ENCODE results near the gene CTNNA3. TPM values are rescaled to one million over a fixed set of nuclear protein-coding genes. Genes with fewer than 3 reads are reported as not detected.

Gene CTNNA3
- total RNA-seq, 6 donors from 2014 or later, result 0.20 to 2.0 TPM; not detected in 4

DNA sequence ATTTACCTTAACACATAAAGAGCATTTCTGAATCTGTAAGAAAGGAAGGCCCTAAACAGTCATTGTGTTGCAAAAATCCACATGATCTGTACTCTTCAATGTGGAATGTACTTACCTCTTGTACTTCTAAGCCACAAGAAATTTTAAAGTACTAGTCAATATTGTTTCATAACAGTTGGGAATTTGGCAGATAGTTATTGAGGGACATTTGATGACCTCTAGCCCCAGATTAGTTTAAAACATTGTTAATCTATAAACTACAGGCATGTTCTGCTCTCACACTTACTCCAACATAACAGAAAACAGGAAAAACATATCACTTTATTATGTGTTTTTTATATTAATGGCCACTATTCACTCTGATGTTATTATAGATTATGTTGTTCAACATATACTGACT, 1755.9 kb downstream of the CTNNA3 start:
- no peaks in the 10 kb centered on the region for H3K4me1 ChIP-seq
- H3K9me3 ChIP-seq, result no peaks in the 10 kb centered on the region
- DNase-seq (no peak), ATAC-seq (ENCODE audit: low FRiP score in 2 of 2) (no peak)
- H3K27me3 ChIP-seq, result no peaks in the 10 kb centered on the region
- H3K4me3 ChIP-seq, result no peak overlapping the region
- no peak overlapping the region for H3K27ac ChIP-seq
- no peaks in the 10 kb centered on the region for H3K36me3 ChIP-seq
- no peak for TF ChIP-seq EP300 (IDR thresholded peaks at IDR 0.05)
- no peak for TF ChIP-seq POLR2A (IDR thresholded peaks at IDR 0.05)
- TF ChIP-seq CTCF (IDR thresholded peaks at IDR 0.05), result no peak
- no peak for TF ChIP-seq POLR2AphosphoS5 (IDR thresholded peaks at IDR 0.05)

- 61% methylated on average over 5 of the region's 5 CpGs for WGBS, 2 donors
- DNase-seq (no peak), ATAC-seq (ENCODE audit: low FRiP score in 2 of 2) (no peak)
- Histone ChIP-seq H3K27me3 (no peaks in the 10 kb centered on the region), H3K36me3 (no peaks in the 10 kb centered on the region), H3K4me1 (no peaks in the 10 kb centered on the region), H3K9me3 (no peaks in the 10 kb centered on the region), H3K4me3 (no peak overlapping the region), H3K27ac (no peak overlapping the region)
- TF ChIP-seq CTCF (IDR thresholded peaks at IDR 0.05), result no peak
- TF ChIP-seq POLR2AphosphoS5 (IDR thresholded peaks at IDR 0.05), result no peak
- TF ChIP-seq EP300 (IDR thresholded peaks at IDR 0.05), result no peak
- no peak for TF ChIP-seq POLR2A (IDR thresholded peaks at IDR 0.05)
Observed at GRCh38 chr10:65931291-65932070, 1764.5 kb downstream of the CTNNA3 start.

DNA sequence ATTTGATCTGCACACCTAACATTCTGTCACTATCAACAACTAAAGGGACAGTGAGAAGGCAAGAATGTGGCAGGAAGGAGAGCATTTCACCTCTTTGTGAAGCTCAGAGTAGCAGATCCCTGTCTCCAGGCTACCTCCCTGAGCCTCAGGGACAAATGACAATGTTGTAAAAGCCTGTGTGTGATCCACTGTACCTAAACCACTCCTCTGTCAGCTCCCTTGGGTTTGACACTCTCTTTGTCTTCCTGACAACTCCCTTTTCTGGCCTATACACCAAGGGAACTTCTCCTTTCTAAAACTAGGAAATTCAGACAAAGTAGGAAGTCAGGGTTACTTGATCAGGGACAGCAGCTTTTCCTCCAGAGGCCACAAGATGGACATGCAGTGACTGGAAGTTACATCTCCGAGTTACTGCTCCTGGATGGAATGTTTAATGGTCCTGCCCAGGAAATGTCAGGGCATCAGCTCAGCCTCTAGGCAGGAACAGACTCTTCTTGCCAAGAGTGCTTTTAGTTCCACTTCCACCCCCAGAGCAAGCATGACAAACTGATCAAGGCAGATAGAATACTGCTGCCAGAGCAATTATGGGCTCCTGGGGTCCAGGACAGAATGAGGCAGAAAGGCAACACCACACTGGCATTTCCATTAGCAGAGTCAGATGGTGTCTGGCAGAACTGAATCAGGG, 1784.7 kb downstream of the CTNNA3 start:
- Histone ChIP-seq H3K9me3 (no peaks in the 10 kb centered on the region), H3K36me3 (no peaks in the 10 kb centered on the region), H3K27me3 (no peaks in the 10 kb centered on the region), H3K4me3 (no peak overlapping the region), H3K4me1 (no peaks in the 10 kb centered on the region), H3K27ac (no peak overlapping the region)
- 17 to 29% methylated on average over 1 of the region's 1 CpG for WGBS, 2 donors
- no peak for TF ChIP-seq EP300 (IDR thresholded peaks at IDR 0.05)
- no peak for ATAC-seq (ENCODE audit: low FRiP score in 2 of 2)
- DNase-seq, result no peak

GRCh38 chr10:65910209-65910608, 1785.8 kb downstream of the CTNNA3 start:
- no peak for ATAC-seq (ENCODE audit: low FRiP score in 2 of 2)
- no peaks in the 10 kb centered on the region for H3K36me3 ChIP-seq
- no peaks in the 10 kb centered on the region for H3K9me3 ChIP-seq
- 41 to 47% methylated on average over 4 of the region's 4 CpGs for WGBS, 2 donors
- no peak for DNase-seq
- no peaks in the 10 kb centered on the region for H3K4me1 ChIP-seq
- no peak overlapping the region for H3K27ac ChIP-seq
- no peak overlapping the region for H3K4me3 ChIP-seq
- TF ChIP-seq POLR2AphosphoS5 (IDR thresholded peaks at IDR 0.05) (no peak), CTCF (IDR thresholded peaks at IDR 0.05) (no peak), EP300 (IDR thresholded peaks at IDR 0.05) (no peak)
- no peaks in the 10 kb centered on the region for H3K27me3 ChIP-seq

- Histone ChIP-seq H3K27me3 (no peaks in the 10 kb centered on the region), H3K9me3 (no peaks in the 10 kb centered on the region), H3K27ac (no peak overlapping the region), H3K4me3 (no peak overlapping the region), H3K4me1 (no peaks in the 10 kb centered on the region), H3K36me3 (no peaks in the 10 kb centered on the region)
- DNase-seq, result no peak
- TF ChIP-seq CTCF (IDR thresholded peaks at IDR 0.05) (no peak), POLR2AphosphoS5 (IDR thresholded peaks at IDR 0.05) (no peak)
- ATAC-seq (ENCODE audit: low FRiP score in 2 of 2), result no peak
- 74 to 80% methylated on average over 8 of the region's 8 CpGs for WGBS, 2 donors
Observed at GRCh38 chr10:65907199-65907712, 1788.7 kb downstream of the CTNNA3 start.

All from upper lobe of left lung (tissue), 6 donors.